Measurements from ENCODE around the gene MYPOP.

Gene MYPOP

DNA sequence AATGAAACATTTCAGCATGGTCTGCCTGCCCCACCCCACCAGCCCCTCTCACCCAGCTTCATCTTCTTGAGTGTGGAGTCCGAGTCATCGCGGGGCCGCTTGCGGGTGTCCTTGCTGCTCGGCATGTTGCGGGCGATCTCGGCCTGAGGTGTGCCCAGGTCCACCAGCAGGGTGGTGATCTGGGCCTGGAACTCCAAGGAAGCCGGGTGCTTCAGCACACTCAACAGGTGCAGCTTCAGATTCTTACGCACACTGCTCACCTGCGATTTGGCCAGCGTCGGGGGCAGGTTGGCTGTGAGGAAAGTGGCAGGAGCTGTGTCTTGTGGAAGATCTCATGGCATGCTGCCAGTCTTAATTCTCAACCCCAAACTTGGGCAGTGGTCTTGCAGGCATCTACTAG is 60.2 kb downstream of the MYPOP start:
- TF ChIP-seq, protein P1, sequence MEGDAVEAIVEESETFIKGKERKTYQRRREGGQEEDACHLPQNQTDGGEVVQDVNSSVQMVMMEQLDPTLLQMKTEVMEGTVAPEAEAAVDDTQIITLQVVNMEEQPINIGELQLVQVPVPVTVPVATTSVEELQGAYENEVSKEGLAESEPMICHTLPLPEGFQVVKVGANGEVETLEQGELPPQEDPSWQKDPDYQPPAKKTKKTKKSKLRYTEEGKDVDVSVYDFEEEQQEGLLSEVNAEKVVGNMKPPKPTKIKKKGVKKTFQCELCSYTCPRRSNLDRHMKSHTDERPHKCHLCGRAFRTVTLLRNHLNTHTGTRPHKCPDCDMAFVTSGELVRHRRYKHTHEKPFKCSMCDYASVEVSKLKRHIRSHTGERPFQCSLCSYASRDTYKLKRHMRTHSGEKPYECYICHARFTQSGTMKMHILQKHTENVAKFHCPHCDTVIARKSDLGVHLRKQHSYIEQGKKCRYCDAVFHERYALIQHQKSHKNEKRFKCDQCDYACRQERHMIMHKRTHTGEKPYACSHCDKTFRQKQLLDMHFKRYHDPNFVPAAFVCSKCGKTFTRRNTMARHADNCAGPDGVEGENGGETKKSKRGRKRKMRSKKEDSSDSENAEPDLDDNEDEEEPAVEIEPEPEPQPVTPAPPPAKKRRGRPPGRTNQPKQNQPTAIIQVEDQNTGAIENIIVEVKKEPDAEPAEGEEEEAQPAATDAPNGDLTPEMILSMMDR (IDR thresholded peaks at IDR 0.05; ENCODE audit: extremely low read depth, missing control alignments) = no peak

More for the DNA sequence above, 60.2 kb downstream of the MYPOP start:
- DNase-seq (ENCODE audit: low spot score) = no peak

All from GM20000 (cell line).